Erythroblast (primary cell): ENCODE data around the gene DNAH11.

Source experiments
- GATA1 ChIP-seq: IDR thresholded peaks from 2 replicates; pipeline ENCODE4 v1.6.1; 2011; ENCODE audit warnings: low read depth, mild to moderate bottlenecking, control low read depth, low read length, moderate library complexity
- POLR2A ChIP-seq: IDR thresholded peaks from 2 replicates; pipeline ENCODE4 v1.6.1; 2011; ENCODE audit warnings: mild to moderate bottlenecking, low read length

- TF ChIP-seq POLR2A (no peak), GATA1 (no peak)
These were observed 175.6 kb downstream of the DNAH11 start for GRCh38 chr7:21718391-21718790.
